HG03159 (cell line): ENCODE results near the gene MANEA.
"Not testable (repeated sequence)": the region's sequence is repeated elsewhere in the genome, so short reads cannot be mapped to it uniquely, and the experiment has no call there.

Experiments
- ATAC-seq: cut with Tn5 transposase; IDR thresholded peaks from one replicate; pipeline ENCODE4 v1.9.1; 2021; ENCODE audit warnings: mild to moderate bottlenecking, moderate library complexity; ENCODE audit not compliant: unreplicated experiment

Gene MANEA

GRCh38 chr6:95577304-95578105 lies at the start of gene MANEA:
Gene MANEA, plus strand, starts transcription at chr6:95577535. Its CDS starts 8,905 bp downstream, at chr6:95586440.
- ATAC-seq = peak; percentile 72

GRCh38 chr6:95529762-95530161 lies 47.6 kb upstream of the MANEA start:
- no peak for ATAC-seq

GRCh38 chr6:95530176-95530819 lies 47.0 kb upstream of the MANEA start:
- no peak for ATAC-seq

GRCh38 chr6:95543798-95544197 lies 33.5 kb upstream of the MANEA start:
- no peak for ATAC-seq

- ATAC-seq = no peak
These were observed 32.7 kb upstream of the MANEA start for GRCh38 chr6:95544517-95545225.

GRCh38 chr6:95545226-95545625 lies 32.1 kb upstream of the MANEA start:
- ATAC-seq = no peak

GRCh38 chr6:95545686-95546085 lies 31.6 kb upstream of the MANEA start:
- no peak for ATAC-seq

GRCh38 chr6:95546148-95546547 lies 31.2 kb upstream of the MANEA start:
- no peak for ATAC-seq

GRCh38 chr6:95547043-95547442 lies 30.3 kb upstream of the MANEA start:
- ATAC-seq = no peak

GRCh38 chr6:95548188-95548786 lies 29.0 kb upstream of the MANEA start:
- no peak for ATAC-seq

GRCh38 chr6:95551678-95552324 lies 25.5 kb upstream of the MANEA start:
- ATAC-seq = no peak

GRCh38 chr6:95553880-95554279 lies 23.5 kb upstream of the MANEA start:
- no peak for ATAC-seq

- ATAC-seq = not testable (repeated sequence)
These were observed 16.4 kb upstream of the MANEA start for GRCh38 chr6:95560956-95561355.

- ATAC-seq = no peak
These were observed 7.8 kb upstream of the MANEA start for GRCh38 chr6:95569560-95569959.

- peak; percentile 31 for ATAC-seq
These were observed 5.2 kb upstream of the MANEA start for GRCh38 chr6:95572098-95572497.

- no peak for ATAC-seq
These were observed 2.5 kb upstream of the MANEA start for GRCh38 chr6:95574811-95575210.

- peak; percentile 23 for ATAC-seq
These were observed 927 bp upstream of the MANEA start for GRCh38 chr6:95576218-95576997.

GRCh38 chr6:95576998-95577303 lies 384 bp upstream of the MANEA start:
- ATAC-seq = no peak

GRCh38 chr6:95578106-95578410 lies 723 bp downstream of the MANEA start:
- ATAC-seq = peak; percentile 19

GRCh38 chr6:95581073-95581472 lies 3.7 kb downstream of the MANEA start:
- ATAC-seq = no peak
